ENCODE data around the gene ZNF384.

ZNF384 gene

DNA sequence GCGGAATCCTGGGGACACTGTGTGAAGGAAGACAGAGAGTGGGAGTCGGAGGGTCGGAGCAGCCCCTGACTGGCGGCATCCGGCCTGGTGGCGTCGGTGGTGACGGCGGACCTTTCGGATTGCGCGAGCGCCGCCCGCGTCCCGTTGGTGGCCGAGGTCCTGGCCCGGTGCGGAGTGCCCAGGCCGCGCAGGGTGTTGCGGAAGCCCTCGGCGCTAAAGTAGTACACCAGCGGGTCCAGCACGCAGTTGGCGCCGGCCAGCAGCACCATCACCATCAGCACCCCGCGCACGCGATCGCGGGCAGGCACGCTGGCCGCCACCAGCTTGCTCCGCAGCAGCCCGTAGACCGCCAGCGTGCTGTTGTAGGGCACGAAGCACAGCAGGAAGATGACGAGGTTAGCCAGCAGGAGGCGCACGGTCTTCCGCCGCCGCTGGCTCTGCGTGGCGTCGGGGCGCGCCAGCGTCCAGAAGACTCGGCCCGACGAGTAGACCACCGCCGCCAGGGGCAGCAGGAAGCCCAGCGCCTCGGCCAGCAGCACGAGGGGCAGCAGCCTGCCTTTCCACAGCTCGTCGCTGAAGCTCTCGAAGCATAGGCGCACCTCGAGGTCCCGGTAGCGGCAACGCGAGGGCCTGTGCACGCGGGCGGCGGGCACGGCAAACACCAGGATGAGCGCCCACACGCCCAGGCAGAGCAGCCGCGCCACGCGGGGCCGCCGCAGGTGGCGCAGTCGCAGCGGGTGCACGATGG, 68.9 kb downstream of the ZNF384 start:
- no peak for DNase-seq

DNA sequence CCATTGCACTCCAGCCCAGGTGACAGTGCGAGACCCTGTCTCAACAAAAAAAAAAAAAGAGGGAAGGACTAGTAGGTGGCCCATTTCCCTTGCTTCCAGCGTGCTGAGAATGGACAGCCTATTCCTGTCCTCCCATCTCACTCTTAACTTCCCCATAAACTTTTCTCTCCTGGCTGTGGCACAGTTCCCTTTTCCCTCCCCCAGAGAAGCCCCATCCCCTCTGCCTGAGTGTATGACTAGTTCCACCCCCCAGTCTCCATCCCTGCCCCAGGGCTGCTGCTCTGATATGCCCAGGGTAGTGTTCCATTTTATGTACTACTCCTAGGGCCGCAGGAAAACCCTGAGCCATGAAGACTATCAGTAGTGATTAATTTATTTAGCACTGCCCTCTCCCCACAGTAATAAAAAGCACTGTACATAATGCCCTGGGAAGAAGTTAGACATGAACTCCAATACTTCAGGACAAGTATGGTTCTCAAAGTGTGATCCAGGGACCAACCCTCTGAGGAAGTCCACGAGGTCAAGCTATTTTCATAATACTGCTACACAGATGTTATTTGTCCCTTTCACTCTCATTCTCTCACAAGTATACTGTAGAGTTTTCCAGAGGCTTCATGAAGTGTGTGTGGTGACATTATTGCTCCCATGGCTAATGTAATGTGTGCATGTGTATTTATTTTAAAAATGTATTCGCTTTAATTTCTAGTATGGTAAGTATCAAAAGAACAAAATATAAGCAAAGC, 70.5 kb downstream of the ZNF384 start:
- DNase-seq, result no peak

Data from NCI-H1930 (cell line).